Measurements from ENCODE around the gene MLPH.
A peak's percentile ranks its signal among the peaks of the same experiment; 100 is the strongest.
"Not testable (repeated sequence)": the region's sequence is repeated elsewhere in the genome, so short reads cannot be mapped to it uniquely, and the experiment has no call there.

MLPH gene

DNA sequence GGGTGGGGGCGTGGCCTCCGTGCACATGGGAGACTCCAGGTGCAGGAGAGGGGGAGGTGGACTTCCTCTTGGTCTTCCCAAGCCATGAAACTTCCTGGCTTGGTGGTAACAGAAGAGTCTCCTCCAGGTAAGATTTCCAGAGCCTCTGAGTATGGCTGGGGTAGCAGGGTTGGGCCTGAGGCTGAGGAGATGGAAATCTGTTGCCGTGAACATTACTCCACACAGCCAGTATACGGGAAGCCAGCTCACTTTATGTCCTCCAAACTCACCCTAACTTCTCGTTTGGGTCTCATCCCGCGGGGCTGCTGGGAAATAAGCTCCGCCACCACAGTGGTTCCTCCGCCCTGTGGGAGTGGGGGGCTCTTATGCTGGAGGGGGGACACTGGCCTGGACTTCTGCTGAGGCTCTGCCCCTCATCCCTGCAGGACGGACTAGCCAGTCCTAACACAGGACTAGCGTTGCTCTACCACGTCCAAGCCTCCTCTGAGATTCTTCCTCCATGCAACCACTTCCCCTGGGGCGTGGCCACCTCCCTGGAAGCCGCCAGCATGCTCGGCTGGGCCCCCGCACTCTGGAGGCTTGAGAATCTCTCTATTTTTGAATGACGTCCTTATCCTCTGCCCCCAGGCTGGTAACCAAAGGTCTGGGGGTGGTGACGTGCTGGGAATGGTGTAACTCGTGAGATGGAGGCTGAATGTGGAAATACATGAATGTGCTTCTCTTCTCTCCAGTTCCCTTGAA is 104.3 kb downstream of the MLPH start:
- DNase-seq, result peak; percentile 89

DNA sequence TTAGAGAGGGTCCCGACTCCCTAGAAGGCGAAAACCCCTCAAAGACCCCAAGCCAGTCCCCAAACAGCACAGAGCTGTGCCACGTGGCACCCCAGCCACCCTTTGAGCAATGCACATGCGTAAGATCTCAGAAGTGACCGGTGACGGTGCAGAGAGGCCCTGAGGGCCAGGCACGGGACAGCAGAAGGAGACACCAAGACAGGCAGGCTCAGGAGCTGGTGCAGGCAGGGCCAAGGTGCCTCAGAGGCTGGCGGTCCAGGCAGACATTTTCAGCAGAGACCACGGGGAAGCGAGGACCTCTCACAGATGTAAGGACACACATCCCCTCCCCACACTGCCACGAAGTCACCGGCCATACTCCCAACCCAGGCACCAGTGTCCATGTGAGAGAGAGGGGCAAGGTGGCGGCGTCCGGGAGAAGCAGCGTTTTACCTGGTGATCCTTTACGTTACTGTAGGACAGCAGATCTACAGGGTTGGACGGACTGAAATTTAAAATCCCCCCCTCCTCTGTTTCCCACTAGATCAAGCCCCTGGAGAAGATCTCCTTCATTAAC is 105.5 kb downstream of the MLPH start:
- no peak for DNase-seq

DNA sequence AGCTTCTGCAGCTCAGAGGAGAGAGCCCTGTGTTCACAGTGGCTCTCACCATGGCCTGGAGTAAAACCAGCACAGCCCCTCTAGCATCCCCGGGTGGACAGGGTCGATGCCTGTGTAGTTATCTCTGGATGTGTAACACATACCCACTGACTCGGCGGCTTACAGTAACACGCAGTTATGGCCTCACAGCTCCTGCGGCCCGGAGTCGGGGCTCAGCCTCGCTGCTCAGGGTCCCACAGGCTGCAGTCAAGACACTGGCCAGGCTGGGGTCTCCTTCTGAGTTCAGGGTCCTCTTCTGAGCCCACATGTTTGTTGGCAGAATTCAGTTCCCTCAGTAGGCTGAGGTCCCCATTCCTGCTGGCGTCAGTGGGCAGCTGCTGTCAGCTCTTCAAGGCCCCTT is 106.0 kb downstream of the MLPH start:
- DNase-seq, result no peak

DNA sequence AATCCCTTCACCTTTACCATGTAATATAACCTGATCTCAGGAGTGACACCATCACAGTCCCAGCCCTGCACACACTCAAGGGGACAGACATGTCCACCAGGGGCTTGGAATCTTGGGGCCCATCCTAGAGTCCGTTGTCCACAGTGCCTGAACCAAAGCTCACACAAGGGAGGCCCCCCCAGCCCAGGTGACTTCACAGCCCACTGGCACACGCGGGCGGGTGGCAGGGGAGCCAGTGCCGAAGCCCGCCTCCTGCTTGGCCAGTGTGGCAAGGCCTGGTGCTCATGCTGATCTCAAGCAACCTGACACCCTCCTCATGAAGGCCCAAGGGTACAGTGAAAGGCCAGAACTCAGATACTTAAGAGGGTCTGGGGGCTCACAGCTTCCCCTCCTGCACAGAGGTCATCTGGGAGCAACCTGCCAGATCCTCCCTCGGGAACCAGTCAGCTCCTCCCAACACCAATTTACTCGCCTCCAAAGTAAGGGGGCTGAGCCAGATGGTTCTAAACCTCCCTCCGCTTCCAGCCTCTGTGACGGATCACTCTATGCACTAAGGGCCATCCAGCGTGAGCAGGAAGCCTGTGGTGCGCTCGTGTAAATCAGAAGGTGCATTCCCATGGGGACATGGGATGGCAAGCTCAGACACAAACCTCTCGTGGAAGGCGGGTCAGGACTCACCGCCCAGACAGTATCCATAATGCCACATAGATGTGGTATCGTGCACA is 106.7 kb downstream of the MLPH start:
- no peak for DNase-seq

DNA sequence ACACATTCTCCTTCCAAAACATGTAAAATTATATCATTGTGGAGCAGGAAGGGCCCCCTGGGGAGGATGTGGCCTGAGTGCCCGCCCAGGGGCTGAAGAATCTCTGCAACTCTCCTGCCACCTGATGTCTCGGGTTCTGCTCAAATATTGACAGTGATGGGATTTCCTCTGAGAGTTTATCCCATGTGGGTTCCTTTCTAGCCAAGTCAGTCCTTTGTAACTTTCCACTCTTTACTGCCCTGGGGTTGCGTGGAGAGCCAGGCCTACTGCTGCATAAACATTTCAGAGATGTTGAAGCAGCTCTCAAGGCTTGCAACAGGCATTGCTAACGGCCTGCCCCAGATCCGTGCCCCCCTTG is 107.4 kb downstream of the MLPH start:
- no peak for DNase-seq

DNA sequence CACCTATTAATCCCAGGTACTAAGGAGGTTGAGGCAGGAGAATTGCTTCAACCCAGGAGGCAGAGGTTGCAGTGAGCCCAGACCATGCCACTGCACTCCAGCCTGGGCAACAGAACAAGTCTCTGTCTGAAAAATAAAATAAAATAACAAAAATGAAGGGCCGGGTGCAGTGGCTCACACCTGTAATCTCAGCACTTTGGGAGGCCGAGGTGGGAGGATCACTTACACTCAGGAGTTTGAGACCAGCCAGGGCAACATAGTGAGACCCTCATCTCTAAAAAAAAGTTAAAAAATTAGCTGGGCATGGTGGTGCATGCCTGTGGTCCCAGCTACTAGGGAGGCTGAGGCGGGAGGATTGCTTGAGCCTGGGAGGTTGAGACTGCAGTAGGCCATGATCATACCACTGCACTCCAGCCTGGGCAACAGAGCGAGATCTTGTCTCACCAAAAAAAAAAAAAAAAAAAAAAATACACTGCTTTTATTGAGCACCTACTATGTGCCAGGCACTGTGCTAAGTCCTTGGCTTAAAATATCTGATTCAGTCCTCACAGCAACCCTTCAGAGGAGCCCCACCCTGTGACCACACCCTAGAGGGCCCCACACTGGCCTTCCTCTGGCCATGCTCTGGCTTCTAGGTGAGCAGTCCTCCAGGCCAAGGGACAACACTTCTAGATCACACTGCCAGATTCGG is 108.9 kb downstream of the MLPH start:
- DNase-seq, result not testable (repeated sequence)

DNA sequence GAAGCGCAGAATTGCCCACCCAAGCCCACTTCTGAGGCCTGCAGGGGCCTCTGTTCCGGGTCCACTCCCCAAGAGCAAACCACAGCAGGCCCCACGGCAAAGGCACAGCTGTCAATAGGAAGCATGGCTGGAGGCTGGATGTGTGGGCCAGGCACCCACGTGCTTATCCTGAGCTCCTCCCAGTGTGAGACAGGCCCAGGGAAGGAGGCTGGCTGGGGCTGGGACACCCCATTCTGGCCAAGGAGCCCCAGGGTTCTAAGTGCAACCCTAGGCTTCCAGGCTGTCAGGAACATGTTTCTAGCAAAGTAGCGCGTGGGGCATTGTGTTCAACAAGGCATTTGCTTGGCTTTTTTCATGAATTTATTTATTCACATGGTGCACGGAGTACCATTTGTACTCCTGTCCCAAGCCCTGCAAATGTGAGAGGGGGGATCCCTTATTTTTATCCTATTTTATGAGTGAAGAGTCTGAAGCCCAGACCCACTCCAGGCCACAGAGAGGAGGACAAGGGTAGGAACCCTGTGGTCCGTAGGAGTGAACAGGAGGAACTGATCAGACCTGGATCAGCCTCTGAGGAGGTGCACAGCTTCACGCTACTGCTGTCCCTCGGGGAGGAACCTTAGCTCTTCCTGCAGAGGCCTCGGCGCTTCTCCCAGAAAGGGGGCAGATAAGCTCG is 109.6 kb downstream of the MLPH start:
- no peak for DNase-seq

DNA sequence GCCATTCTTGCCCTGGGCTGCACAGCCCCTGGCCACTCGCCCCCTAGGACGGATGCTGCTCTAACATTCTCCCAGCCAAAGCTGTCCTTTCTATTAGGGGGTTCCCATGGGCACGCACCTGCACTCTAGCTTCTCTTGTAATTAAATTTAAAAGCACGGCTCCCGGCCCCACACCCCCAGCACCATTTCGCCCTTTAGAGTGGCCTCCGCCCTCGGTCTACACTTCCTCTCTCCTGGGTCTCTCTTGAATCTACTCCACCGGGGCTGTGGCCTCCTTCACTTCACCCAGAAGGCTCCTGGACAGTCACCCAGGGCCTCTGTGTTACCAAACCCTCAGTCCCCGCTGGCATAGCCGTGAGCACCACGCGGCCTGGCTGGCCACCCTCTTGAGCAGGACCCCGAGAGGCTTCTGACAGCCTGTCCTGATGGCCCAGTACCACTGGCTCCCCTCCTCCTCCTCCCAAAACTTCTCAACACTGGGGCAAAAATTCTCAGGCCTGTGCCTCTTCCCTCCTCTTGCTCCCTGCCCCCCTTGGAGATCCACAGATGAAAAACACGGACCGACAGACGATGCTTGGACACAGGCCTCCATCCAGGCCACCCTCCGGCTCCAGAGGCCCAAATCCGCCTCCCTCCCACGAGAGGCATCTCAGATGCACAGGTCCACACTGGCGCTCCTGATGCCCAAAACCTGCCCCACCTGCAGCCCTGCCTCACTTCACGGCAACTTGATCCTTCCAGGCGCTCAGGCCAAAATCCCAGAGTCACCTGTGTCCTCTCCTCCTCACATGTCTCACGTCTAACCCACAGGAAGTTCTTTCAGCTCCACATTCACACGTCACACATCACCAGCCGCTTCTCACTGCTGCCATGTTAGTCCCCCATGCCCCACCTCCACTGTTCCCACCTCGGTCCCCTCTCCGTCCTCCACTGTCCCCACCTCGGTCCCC is 110.4 kb downstream of the MLPH start:
- DNase-seq, result no peak

DNA sequence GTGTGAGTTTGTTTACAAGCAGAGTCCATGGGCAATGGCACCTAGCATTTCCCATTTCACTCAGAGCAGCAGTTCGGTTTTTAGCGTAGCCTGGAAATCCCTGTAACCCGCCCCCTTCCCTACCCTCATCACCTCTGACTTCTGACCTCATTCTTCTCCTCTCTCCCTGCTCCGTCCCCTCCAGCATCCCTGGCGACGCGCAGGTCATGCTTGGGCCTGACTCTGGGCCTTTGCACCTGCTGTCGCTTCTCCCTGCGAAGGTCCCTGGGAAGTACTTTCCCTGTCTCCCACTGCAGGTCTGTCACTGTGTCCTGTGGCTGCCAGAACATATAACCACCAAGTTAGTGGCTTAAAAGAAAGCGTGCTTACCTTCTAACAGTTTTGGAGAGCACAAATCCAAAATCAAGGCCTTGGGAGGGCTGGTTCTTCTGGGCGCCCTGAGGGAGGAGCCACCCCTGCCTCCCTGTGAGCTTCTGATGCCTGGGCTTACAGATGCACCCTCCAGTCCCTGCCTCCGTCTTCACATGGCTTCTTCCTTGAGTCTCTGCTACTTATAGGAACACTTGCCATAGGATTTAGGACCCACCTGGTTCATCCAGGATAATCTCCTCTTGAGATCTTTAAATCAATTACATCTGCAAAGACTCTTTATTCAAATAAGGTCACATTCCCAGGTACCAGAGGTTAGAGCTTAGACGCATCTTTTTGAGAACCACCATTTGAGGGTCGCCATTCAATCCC is 111.6 kb downstream of the MLPH start:
- DNase-seq, result no peak

DNA sequence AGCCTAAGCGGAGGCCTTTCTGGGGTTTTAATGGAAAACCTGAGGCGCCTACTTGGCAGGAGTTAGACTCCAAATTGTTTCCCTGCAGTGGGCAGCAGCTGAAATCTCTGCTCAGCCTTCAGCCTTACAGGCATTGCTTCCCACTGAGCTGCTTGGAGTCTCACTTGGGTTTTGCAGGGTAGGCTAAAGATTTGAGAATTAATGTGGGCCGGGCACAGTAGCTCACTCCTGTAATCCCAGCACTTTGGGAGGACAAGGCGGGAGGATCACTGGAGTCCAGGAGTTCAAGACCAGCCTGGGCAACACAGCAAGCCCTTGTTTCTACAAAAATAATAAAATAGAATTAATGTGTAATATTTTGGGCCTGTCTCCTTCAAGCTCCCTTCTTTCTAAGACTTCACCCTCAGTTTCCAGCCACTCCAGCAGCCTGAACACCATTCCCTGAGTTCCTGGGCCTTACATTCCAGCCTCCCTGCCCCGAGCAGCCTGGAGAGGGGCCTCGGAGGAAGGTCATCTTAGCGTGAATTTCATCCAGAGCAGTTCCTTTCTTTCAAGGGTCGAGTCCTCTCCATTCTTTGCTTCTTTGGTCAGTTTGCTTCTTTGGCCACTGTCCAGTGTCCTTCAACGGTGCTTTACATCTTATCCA is 112.5 kb downstream of the MLPH start:
- DNase-seq, result no peak

DNA sequence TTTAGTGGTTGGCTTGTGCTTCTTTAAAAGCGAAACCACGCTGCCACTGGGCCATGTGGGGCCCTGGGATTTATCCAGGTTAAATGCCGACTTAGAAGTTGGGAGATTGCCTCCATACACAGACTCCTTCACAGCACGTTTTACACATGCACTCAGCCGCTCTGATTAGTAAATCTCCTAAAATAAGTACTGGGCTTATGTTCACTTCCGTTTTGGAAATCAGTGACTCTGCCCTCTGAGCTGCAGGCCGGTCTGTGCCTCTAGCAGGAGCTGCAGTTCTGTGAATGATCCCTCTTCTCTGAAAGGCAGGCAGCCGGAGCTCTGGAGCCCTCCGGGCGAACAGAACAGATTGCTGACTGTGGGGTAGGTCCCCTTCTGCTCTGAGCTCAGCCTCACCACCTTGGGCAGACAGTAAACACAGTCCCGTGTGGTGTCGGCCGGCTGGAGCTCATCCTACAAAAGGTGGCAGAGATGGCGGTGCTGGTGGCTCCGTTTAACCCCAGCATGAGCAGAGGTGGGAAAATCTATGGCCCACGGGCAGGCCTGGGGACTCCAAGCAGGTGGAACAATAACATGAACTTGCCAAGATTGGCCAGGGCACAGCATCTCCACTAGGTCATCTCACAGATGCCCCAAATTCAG is 113.3 kb downstream of the MLPH start:
- DNase-seq, result peak; percentile 41

DNA sequence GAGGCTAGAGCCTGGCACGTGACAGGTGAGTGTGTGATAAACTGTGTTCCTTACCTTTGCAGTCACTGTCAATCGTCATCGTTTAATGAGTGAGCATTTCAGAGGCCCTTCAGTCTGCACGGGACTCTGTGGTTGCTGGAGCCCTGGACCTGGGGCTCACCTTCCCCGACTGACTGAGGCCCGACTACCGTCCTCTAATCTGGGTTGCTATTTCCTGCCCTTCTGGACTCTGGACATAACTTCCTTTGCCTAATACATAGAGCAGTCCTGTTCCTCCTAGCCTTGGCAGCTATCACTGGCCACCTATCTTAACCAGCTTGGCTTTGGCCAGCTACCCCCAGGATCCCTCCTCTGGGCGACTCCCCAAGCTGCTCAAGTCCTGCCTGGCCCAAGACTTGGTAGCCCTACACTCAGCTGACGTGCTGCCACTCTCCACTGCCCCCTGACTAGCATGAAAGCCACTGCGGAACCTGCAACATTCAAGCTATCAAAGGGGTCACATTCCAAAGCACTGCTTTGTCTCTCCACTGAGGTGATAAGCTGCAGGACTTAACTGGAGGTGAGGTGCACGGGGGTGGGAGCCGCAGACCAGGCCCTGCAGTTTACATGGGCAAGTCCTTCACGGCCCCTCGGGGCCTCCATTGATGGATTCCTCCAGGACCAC is 114.5 kb downstream of the MLPH start:
- no peak for DNase-seq

DNA sequence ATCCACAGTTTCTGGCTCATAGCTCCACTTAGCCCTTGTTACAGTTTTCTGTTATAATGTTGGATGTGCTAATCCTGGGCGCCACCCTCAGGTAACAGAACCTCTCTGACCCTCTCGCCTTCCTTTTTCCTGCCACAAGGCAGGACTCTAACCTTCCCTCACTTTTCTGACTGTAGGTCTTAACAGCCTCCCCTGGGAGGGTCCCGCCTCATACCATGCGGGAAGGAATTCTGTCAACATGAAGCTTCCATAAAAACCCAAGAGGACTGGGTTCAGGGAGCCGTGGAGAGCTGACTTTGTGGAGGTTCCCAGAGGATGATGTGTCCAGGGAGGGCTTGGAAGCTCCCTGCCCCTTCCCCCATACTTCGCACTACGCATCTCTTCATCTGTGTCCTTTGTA is 115.4 kb downstream of the MLPH start:
- no peak for DNase-seq

DNA sequence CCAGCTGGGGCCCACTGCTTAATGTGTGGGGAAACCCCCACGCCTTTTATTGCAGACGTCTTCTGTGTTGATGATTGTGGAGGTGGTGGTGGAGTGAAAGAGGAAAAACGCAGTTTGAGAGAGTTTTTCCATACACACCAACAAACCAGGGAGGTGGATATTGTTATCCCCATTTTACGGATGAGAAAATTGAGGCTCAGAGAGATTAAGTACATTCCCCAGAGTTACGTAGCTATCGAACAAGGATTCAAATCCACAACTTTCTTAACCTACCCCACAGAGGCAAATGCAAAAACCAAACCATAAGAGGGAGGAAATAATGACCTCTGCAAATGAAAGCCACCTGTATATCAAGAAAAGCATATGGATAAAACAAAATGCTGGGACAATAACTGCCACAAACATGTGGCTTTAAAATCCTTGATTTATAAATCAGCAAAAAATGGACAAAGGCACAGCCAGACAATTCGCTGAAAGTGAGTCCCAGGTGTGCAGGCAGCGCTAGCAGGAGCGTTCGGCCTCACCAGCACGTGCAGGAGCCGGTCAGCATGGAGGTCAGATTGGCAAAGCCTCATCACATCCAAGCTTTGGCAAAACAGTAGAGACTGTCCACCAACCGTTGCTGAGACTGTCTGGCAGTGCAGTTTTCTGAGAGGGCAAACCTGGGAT is 116.1 kb downstream of the MLPH start:
- DNase-seq, result no peak

DNA sequence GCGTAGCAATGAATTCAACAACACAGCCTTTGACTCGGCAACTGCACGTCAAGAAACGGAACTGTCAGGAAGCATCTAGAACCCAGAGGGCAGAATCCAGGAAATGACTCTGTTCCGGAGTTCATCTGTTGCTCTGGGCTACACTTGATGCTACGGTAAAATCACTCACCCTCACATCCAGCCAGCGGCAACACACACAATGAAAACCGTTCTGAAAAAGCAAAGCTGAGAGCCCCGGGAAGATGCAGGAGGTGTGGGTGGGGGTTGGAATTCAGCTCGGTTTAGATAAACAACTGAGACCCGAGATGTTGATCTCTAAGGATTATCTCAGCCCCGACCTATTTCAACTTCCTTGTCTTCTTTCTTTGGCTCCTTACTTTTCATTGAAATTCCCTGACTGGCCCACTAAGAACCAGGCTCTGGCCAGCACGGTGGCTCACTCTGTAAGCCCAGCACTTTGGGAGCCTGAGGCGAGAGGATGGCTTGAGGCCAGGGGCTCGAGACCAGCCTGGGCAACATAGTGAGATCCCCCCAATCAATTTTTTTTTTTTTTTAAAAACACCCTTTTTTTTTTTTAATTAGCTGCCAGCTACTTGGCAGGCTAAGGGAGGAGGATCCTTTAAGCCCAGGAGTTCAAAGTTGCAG is 116.8 kb downstream of the MLPH start:
- peak; percentile 62 for DNase-seq

DNA sequence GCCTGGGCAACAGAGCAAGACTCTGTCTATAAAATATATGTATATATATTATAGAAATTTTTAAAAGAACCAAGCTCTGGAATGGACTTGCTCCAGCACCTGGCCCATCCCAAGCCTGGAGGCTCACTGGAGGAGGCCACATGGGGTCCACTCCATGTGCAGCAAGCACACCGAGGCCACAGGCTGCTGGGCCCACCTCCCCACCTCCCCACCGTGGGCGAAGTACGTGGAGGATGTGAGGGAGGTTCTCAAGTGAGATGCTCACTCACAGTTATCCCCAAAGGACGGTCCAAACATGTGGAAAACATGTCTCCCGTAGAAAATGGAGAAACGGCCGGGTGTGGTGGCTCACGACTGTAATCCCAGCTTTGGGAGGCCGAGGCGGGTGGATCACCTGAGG is 117.3 kb downstream of the MLPH start:
- no peak for DNase-seq

All from suppressor macrophage treated with lipopolysaccharide for 4 hours (primary cell).